ENCODE data around the gene HBS1L. TPM values are rescaled to one million over a fixed set of nuclear protein-coding genes. Genes with fewer than 3 reads are reported as not detected.

HBS1L gene
- total RNA-seq, 3 donors from 2014 or later (not counting 1 experiment from before 2014, with no cell fraction given) = 75.3 to 82.2 (median 80.1) TPM

DNA sequence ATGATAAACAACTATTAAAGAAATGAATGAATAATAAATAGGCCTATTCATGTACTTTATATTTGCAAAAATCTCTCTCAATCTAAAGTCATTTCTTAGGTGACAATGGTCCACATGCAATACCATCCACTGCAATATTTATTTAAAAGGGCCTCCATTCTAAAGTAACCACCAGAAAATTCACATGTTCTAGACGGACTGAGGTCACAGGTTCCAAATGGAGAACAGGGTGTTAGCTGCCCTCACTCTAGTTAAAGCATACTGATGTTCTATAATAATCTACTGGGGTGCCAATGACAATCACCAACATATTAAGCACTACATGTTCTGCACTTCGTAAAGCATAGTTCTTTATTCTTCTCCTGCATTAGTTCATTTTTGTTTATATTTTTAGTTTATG lies 1.2 kb downstream of the HBS1L start:
- ATAC-seq = no peak
- H3K27ac ChIP-seq (ENCODE audit: low read length) = peak overlapping the region; percentile 93
- H3K36me3 ChIP-seq (ENCODE audit: control insufficient read depth, insufficient read depth, low read length) = peaks cover 14% of the 10 kb centered on the region
- H3K4me3 ChIP-seq (ENCODE audit: low read length) = no peak overlapping the region
- no peaks in the 10 kb centered on the region for H3K9me3 ChIP-seq (ENCODE audit: control insufficient read depth, insufficient read depth, low read length)
- intact Hi-C loops (cut with micrococcal nuclease) = loop anchor here (5.0 to 10.0 kb wide), 2 partner anchors 74 to 131 kb away; partner anchors contain the start of gene MYB
- H3K9me3 Mint-ChIP-seq = no peaks in the 10 kb centered on the region
- TF ChIP-seq, protein P1, sequence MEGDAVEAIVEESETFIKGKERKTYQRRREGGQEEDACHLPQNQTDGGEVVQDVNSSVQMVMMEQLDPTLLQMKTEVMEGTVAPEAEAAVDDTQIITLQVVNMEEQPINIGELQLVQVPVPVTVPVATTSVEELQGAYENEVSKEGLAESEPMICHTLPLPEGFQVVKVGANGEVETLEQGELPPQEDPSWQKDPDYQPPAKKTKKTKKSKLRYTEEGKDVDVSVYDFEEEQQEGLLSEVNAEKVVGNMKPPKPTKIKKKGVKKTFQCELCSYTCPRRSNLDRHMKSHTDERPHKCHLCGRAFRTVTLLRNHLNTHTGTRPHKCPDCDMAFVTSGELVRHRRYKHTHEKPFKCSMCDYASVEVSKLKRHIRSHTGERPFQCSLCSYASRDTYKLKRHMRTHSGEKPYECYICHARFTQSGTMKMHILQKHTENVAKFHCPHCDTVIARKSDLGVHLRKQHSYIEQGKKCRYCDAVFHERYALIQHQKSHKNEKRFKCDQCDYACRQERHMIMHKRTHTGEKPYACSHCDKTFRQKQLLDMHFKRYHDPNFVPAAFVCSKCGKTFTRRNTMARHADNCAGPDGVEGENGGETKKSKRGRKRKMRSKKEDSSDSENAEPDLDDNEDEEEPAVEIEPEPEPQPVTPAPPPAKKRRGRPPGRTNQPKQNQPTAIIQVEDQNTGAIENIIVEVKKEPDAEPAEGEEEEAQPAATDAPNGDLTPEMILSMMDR (IDR thresholded peaks at IDR 0.05) = no peak
- peaks cover 12% of the 10 kb centered on the region for H3K4me1 ChIP-seq (ENCODE audit: control insufficient read depth, insufficient read depth, low read length)
- H3K4me3 Mint-ChIP-seq = peak overlapping the region; percentile 97
- no peak for DNase-seq
- 17% methylated on average over 1 of the region's 2 CpGs for WGBS (ENCODE audit: insufficient coverage)
- H3K27me3 ChIP-seq (ENCODE audit: control insufficient read depth, insufficient read depth, low read length) = no peaks in the 10 kb centered on the region
- peaks cover 0 to 14% of the 10 kb centered on the region in 2 donors for H3K27me3 Mint-ChIP-seq (ENCODE audit: low read depth in 2 of 2)
- peak overlapping the region; percentile 98 to 100 for H3K27ac Mint-ChIP-seq
- H3K4me1 Mint-ChIP-seq = peaks cover 40 to 41% of the 10 kb centered on the region in 2 donors
- peaks cover 6% of the 10 kb centered on the region for H3K36me3 Mint-ChIP-seq

DNA sequence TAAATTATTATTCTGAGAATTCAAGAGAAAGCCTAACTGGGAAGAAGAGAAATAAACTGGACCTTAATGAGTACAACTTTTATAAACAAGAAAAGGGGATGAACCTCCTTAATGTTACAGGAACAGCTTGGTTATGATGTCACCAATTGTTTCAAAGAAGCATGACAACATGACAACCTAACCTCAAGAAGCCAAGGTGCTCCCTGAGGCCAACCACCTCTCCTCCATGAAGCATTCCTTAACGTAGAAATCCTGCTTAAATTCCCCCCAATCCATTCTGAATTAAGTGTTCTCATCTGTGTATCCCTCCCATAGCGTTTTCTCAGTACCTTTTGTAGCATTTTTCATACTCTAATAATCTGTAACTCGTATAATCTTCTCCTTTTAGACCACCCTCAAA lies 1.7 kb downstream of the HBS1L start:
- no peaks in the 10 kb centered on the region for H3K9me3 Mint-ChIP-seq
- 80% methylated on average over 3 of the region's 3 CpGs for WGBS (ENCODE audit: insufficient coverage)
- H3K4me3 Mint-ChIP-seq = peak overlapping the region; percentile 97
- peaks cover 19% of the 10 kb centered on the region for H3K36me3 ChIP-seq (ENCODE audit: control insufficient read depth, insufficient read depth, low read length)
- peaks cover 0 to 10% of the 10 kb centered on the region in 2 donors for H3K27me3 Mint-ChIP-seq (ENCODE audit: low read depth in 2 of 2)
- no peak overlapping the region for H3K27ac ChIP-seq (ENCODE audit: low read length)
- no peaks in the 10 kb centered on the region for H3K9me3 ChIP-seq (ENCODE audit: control insufficient read depth, insufficient read depth, low read length)
- TF ChIP-seq, protein P1 (IDR thresholded peaks at IDR 0.05) = no peak
- peak overlapping the region; percentile 98 to 100 for H3K27ac Mint-ChIP-seq
- DNase-seq (peak in 1 of 2 donors; percentile 23), ATAC-seq (no peak)
- intact Hi-C loops (cut with micrococcal nuclease) = loop anchor here (5.0 to 10.0 kb wide), 2 partner anchors 74 to 132 kb away; partner anchors contain the start of gene MYB
- H3K4me3 ChIP-seq (ENCODE audit: low read length) = no peak overlapping the region
- peaks cover 11% of the 10 kb centered on the region for H3K36me3 Mint-ChIP-seq
- H3K4me1 ChIP-seq (ENCODE audit: control insufficient read depth, insufficient read depth, low read length) = peaks cover 12% of the 10 kb centered on the region
- no peaks in the 10 kb centered on the region for H3K27me3 ChIP-seq (ENCODE audit: control insufficient read depth, insufficient read depth, low read length)
- H3K4me1 Mint-ChIP-seq = peaks cover 45 to 46% of the 10 kb centered on the region in 2 donors

DNA sequence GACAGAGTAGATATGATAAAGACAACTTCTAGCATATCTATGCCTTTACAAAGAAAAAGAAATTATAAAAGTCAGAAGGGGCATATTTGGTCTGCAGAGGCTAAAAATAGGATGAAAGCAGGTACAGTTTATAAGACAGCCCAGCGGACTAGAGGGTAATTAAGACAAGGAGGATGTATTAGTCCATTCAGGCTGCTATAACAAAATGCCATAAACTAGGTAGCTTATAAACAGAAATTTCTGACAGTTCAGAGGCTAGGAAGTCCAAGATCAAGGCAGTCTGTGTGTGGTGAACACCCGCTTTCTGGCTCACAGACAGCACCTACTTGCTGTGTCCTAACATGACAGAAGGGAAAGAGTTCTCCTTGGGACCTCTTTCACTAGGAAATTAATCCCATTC lies 5.7 kb downstream of the HBS1L start:
- no peak for ATAC-seq
- no peaks in the 10 kb centered on the region for H3K27me3 Mint-ChIP-seq (ENCODE audit: low read depth in 2 of 2)
- H3K27ac Mint-ChIP-seq = peak overlapping the region; percentile 16 to 50
- no peak overlapping the region for H3K4me3 Mint-ChIP-seq
- intact Hi-C loops (cut with micrococcal nuclease) = no loop called here
- TF ChIP-seq, protein P1 (IDR thresholded peaks at IDR 0.05) = no peak
- peaks cover 11% of the 10 kb centered on the region for H3K36me3 Mint-ChIP-seq
- Histone ChIP-seq H3K27ac (ENCODE audit: low read length) (no peak overlapping the region), H3K9me3 (ENCODE audit: control insufficient read depth, insufficient read depth, low read length) (no peaks in the 10 kb centered on the region), H3K36me3 (ENCODE audit: control insufficient read depth, insufficient read depth, low read length) (peaks cover 23% of the 10 kb centered on the region), H3K27me3 (ENCODE audit: control insufficient read depth, insufficient read depth, low read length) (no peaks in the 10 kb centered on the region), H3K4me1 (ENCODE audit: control insufficient read depth, insufficient read depth, low read length) (peaks cover under 1% of the 10 kb centered on the region), H3K4me3 (ENCODE audit: low read length) (no peak overlapping the region)
- no peak for DNase-seq
- 100% methylated on average over 2 of the region's 2 CpGs for WGBS (ENCODE audit: insufficient coverage)
- no peaks in the 10 kb centered on the region for H3K9me3 Mint-ChIP-seq
- H3K4me1 Mint-ChIP-seq = peaks cover 45 to 52% of the 10 kb centered on the region in 2 donors

DNA sequence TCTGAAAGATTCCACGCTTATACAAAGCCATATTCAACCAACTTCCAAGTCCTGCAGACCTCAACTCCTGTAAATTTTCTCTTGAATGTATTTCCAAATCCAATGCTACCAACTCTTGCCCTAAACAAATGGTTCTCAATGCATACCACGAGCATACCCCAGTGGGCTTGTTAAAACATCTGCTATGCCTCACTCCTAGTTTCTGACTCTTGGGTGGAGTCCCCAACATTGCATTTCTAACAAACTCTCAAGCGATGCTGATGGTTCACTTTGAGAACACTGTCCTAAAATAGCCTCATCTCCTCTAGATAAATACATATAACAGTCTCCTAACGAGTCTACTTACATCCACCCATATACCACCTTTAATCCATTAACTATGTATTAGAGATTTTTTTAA lies 7.3 kb downstream of the HBS1L start:
- Histone ChIP-seq H3K27ac (ENCODE audit: low read length) (no peak overlapping the region), H3K4me1 (ENCODE audit: control insufficient read depth, insufficient read depth, low read length) (no peaks in the 10 kb centered on the region)
- TF ChIP-seq, protein P1 (IDR thresholded peaks at IDR 0.05) = no peak

More for the DNA sequence above, 7.3 kb downstream of the HBS1L start:
- no peak overlapping the region for H3K4me3 Mint-ChIP-seq
- H3K27ac Mint-ChIP-seq = peak overlapping the region; percentile 1 to 28
- H3K27me3 ChIP-seq (ENCODE audit: control insufficient read depth, insufficient read depth, low read length) = no peaks in the 10 kb centered on the region
- H3K27me3 Mint-ChIP-seq (ENCODE audit: low read depth in 2 of 2) = no peaks in the 10 kb centered on the region
- DNase-seq = no peak
- peaks cover 45 to 51% of the 10 kb centered on the region in 2 donors for H3K4me1 Mint-ChIP-seq
- no peak for ATAC-seq
- no peaks in the 10 kb centered on the region for H3K9me3 Mint-ChIP-seq
- intact Hi-C loops (cut with micrococcal nuclease) = no loop called here
- no peak overlapping the region for H3K4me3 ChIP-seq (ENCODE audit: low read length)
- 88% methylated on average over 3 of the region's 4 CpGs for WGBS (ENCODE audit: insufficient coverage)
- no peaks in the 10 kb centered on the region for H3K9me3 ChIP-seq (ENCODE audit: control insufficient read depth, insufficient read depth, low read length)
- peaks cover 23% of the 10 kb centered on the region for H3K36me3 ChIP-seq (ENCODE audit: control insufficient read depth, insufficient read depth, low read length)
- peaks cover 11% of the 10 kb centered on the region for H3K36me3 Mint-ChIP-seq
